ENCODE data around the gene PARD3B. TPM values are rescaled to one million over a fixed set of nuclear protein-coding genes. Genes with fewer than 3 reads are reported as not detected.

Gene PARD3B
- total RNA-seq, 1 experiment from 2014 or later = 7.6 TPM

DNA sequence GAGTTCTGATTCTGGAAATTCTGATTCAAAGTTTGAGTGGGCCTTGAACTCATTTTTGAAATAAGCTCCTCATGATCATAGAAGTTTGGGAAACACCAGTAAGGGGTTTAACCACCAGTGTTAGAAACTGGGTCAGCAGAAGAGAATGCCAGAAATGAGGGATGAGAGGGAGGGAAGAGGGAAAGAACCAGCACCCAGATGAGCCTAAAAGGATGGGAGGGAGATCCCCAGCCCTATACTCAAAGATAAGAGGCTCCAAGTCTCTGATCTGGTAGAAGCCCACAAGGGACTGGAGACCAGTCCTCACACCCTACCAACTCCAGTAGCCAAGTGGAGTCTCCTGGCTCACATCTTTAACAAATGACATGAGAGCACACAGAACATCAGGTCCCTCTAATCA is 832.0 kb downstream of the PARD3B start:
- Histone ChIP-seq H3K4me1 (replicated peaks; ENCODE audit: insufficient read depth) (no peaks in the 10 kb centered on the region), H3K9me2 (ENCODE audit: insufficient read depth) (no peaks in the 10 kb centered on the region), H3K4me3 (no peak overlapping the region), H3K36me3 (ENCODE audit: low read depth) (no peaks in the 10 kb centered on the region), H3K27me3 (ENCODE audit: insufficient read depth, low read depth) (no peaks in the 10 kb centered on the region), H3K4me2 (no peak overlapping the region), H4K20me1 (ENCODE audit: insufficient read depth) (no peaks in the 10 kb centered on the region), H3K27ac (no peak overlapping the region), H3K79me2 (ENCODE audit: low read depth) (no peaks in the 10 kb centered on the region), H3K9me3 (ENCODE audit: insufficient read depth, low read depth) (no peaks in the 10 kb centered on the region), H3F3A (ENCODE audit: insufficient read depth, low read depth) (no peaks in the 10 kb centered on the region), H2AFZ (no peak overlapping the region)
- TF ChIP-seq, protein P1, sequence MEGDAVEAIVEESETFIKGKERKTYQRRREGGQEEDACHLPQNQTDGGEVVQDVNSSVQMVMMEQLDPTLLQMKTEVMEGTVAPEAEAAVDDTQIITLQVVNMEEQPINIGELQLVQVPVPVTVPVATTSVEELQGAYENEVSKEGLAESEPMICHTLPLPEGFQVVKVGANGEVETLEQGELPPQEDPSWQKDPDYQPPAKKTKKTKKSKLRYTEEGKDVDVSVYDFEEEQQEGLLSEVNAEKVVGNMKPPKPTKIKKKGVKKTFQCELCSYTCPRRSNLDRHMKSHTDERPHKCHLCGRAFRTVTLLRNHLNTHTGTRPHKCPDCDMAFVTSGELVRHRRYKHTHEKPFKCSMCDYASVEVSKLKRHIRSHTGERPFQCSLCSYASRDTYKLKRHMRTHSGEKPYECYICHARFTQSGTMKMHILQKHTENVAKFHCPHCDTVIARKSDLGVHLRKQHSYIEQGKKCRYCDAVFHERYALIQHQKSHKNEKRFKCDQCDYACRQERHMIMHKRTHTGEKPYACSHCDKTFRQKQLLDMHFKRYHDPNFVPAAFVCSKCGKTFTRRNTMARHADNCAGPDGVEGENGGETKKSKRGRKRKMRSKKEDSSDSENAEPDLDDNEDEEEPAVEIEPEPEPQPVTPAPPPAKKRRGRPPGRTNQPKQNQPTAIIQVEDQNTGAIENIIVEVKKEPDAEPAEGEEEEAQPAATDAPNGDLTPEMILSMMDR (conservative IDR thresholded peaks at IDR 0.05) = no peak
- no peak for TF ChIP-seq EZH2 (IDR thresholded peaks at IDR 0.05; ENCODE audit: low read depth)
- ChIA-PET POLR2A (ENCODE audit: unreplicated experiment) (no interaction called here), CTCF (no interaction called here)
- BruUV-seq (replicated peaks) = no TSS peak
- DNase-seq = no peak
- intact Hi-C loops (cut with micrococcal nuclease; ENCODE audit: unreplicated experiment) = no loop called here

DNA sequence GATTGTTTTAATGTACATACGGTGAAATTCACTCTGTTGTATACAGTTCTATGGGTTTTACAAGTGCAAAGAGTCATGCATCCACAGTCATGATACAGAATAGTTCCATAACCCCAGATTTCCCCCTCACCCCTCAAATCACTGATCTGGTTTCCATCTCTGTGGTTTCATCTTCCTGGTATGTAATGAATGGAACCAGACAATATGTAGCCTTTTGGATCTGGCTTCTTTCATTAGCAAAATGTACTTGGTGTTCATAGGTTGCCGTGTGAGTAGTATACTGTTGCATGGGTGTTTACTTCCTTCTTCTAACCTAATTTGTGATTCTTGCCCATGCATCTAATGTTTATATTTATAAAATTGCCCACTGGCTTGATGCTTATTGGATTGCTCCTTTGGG is 838.3 kb downstream of the PARD3B start:
- TF ChIP-seq, protein P1 (conservative IDR thresholded peaks at IDR 0.05) = no peak
- no peak for TF ChIP-seq EZH2 (IDR thresholded peaks at IDR 0.05; ENCODE audit: low read depth)
- Histone ChIP-seq H3K36me3 (ENCODE audit: low read depth) (no peaks in the 10 kb centered on the region), H3K4me3 (no peak overlapping the region), H3K79me2 (ENCODE audit: low read depth) (no peaks in the 10 kb centered on the region), H3K4me1 (replicated peaks; ENCODE audit: insufficient read depth) (no peaks in the 10 kb centered on the region), H2AFZ (no peak overlapping the region), H3F3A (ENCODE audit: insufficient read depth, low read depth) (no peaks in the 10 kb centered on the region), H3K9me2 (ENCODE audit: insufficient read depth) (no peaks in the 10 kb centered on the region), H3K27ac (no peak overlapping the region), H3K27me3 (ENCODE audit: insufficient read depth, low read depth) (no peaks in the 10 kb centered on the region), H4K20me1 (ENCODE audit: insufficient read depth) (no peaks in the 10 kb centered on the region), H3K4me2 (no peak overlapping the region), H3K9me3 (ENCODE audit: insufficient read depth, low read depth) (no peaks in the 10 kb centered on the region)
- intact Hi-C loops (cut with micrococcal nuclease; ENCODE audit: unreplicated experiment) = no loop called here
- ChIA-PET CTCF (interaction anchor here (0.6 kb wide), 1 partner anchor 48 kb away, joined by 6 read pairs; no protein-coding TSS in a partner anchor), POLR2A (ENCODE audit: unreplicated experiment) (no interaction called here)
- BruUV-seq (replicated peaks) = no TSS peak
- no peak for DNase-seq

DNA sequence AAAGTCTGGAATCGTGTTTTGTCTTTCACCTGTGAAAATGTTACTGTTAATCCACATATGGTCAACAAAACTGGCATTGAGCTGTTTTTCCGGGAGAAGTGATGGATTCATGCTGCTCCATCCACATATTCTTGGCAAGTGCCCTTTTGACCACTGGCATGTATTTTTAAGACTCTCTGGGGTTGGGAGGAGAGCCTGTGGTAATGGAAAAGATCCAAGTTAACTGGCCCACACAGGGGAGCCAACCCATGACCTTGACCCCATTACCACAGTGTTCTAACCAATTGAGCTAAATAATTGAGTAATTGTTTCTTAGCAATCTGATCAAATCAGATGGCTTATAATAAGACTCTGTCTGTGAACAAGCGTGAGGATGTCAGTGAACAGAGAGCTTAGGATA is 840.8 kb downstream of the PARD3B start:
- Histone ChIP-seq H3K4me3 (no peak overlapping the region), H3K4me2 (no peak overlapping the region), H3K79me2 (ENCODE audit: low read depth) (no peaks in the 10 kb centered on the region), H3K9me3 (ENCODE audit: insufficient read depth, low read depth) (no peaks in the 10 kb centered on the region), H3K27ac (no peak overlapping the region), H4K20me1 (ENCODE audit: insufficient read depth) (no peaks in the 10 kb centered on the region), H2AFZ (no peak overlapping the region), H3K4me1 (replicated peaks; ENCODE audit: insufficient read depth) (no peaks in the 10 kb centered on the region), H3K9me2 (ENCODE audit: insufficient read depth) (no peaks in the 10 kb centered on the region), H3K27me3 (ENCODE audit: insufficient read depth, low read depth) (no peaks in the 10 kb centered on the region), H3K36me3 (ENCODE audit: low read depth) (no peaks in the 10 kb centered on the region), H3F3A (ENCODE audit: insufficient read depth, low read depth) (no peaks in the 10 kb centered on the region)
- intact Hi-C loops (cut with micrococcal nuclease; ENCODE audit: unreplicated experiment) = no loop called here
- no peak for TF ChIP-seq EZH2 (IDR thresholded peaks at IDR 0.05; ENCODE audit: low read depth)
- TF ChIP-seq, protein P1 (conservative IDR thresholded peaks at IDR 0.05) = no peak
- DNase-seq = no peak
- CTCF ChIA-PET = no interaction called here
- POLR2A ChIA-PET (ENCODE audit: unreplicated experiment) = no interaction called here
- BruUV-seq (replicated peaks) = no TSS peak

Data from PC-9 (cell line).